ENCODE results near the gene MUC6. TPM values are rescaled to one million over a fixed set of nuclear protein-coding genes. Genes with fewer than 3 reads are reported as not detected.

MUC6 gene
- total RNA-seq, 1 experiment from 2014 or later, result 0.07 TPM

GRCh38 chr11:1015826-1016545 is 20.5 kb downstream of the MUC6 start:
- no TSS peak for BruUV-seq (replicated peaks)

GRCh38 chr11:1015064-1015463 is 21.5 kb downstream of the MUC6 start:
- Histone ChIP-seq H4K20me1 (ENCODE audit: insufficient read depth) (no peaks in the 10 kb centered on the region), H3K27ac (no peak overlapping the region), H3F3A (ENCODE audit: insufficient read depth, low read depth) (no peaks in the 10 kb centered on the region), H3K27me3 (ENCODE audit: insufficient read depth, low read depth) (no peaks in the 10 kb centered on the region), H2AFZ (no peak overlapping the region), H3K4me3 (no peak overlapping the region), H3K79me2 (ENCODE audit: low read depth) (no peaks in the 10 kb centered on the region), H3K9me2 (ENCODE audit: insufficient read depth) (no peaks in the 10 kb centered on the region), H3K4me2 (no peak overlapping the region), H3K36me3 (ENCODE audit: low read depth) (no peaks in the 10 kb centered on the region), H3K4me1 (replicated peaks; ENCODE audit: insufficient read depth) (no peaks in the 10 kb centered on the region), H3K9me3 (ENCODE audit: insufficient read depth, low read depth) (no peaks in the 10 kb centered on the region)
- CTCF ChIA-PET, result no interaction called here
- DNase-seq, result no peak
- BruUV-seq (replicated peaks), result no TSS peak
- TF ChIP-seq CTCF (conservative IDR thresholded peaks at IDR 0.05) (no peak), EZH2 (IDR thresholded peaks at IDR 0.05; ENCODE audit: low read depth) (no peak)
- POLR2A ChIA-PET (ENCODE audit: unreplicated experiment), result no interaction called here
- intact Hi-C loops (cut with micrococcal nuclease; ENCODE audit: unreplicated experiment), result no loop called here

More at GRCh38 chr11:1015826-1016545, 20.5 kb downstream of the MUC6 start:
- POLR2A ChIA-PET (ENCODE audit: unreplicated experiment), result no interaction called here
- Histone ChIP-seq H4K20me1 (ENCODE audit: insufficient read depth) (no peaks in the 10 kb centered on the region), H3K36me3 (ENCODE audit: low read depth) (no peaks in the 10 kb centered on the region), H3K9me2 (ENCODE audit: insufficient read depth) (no peaks in the 10 kb centered on the region), H3K27me3 (ENCODE audit: insufficient read depth, low read depth) (no peaks in the 10 kb centered on the region), H3K4me3 (no peak overlapping the region), H2AFZ (no peak overlapping the region), H3K4me1 (replicated peaks; ENCODE audit: insufficient read depth) (no peaks in the 10 kb centered on the region), H3K79me2 (ENCODE audit: low read depth) (no peaks in the 10 kb centered on the region), H3F3A (ENCODE audit: insufficient read depth, low read depth) (no peaks in the 10 kb centered on the region), H3K4me2 (no peak overlapping the region), H3K27ac (no peak overlapping the region), H3K9me3 (ENCODE audit: insufficient read depth, low read depth) (no peaks in the 10 kb centered on the region)
- intact Hi-C loops (cut with micrococcal nuclease; ENCODE audit: unreplicated experiment), result no loop called here
- CTCF ChIA-PET, result no interaction called here
- TF ChIP-seq EZH2 (IDR thresholded peaks at IDR 0.05; ENCODE audit: low read depth) (no peak), CTCF (conservative IDR thresholded peaks at IDR 0.05) (no peak)
- no peak for DNase-seq

- CTCF ChIA-PET, result no interaction called here
These were observed 22.2 kb downstream of the MUC6 start for GRCh38 chr11:1014276-1014675.

More at GRCh38 chr11:1014276-1014675, 22.2 kb downstream of the MUC6 start:
- POLR2A ChIA-PET (ENCODE audit: unreplicated experiment), result no interaction called here
- Histone ChIP-seq H3K4me3 (no peak overlapping the region), H3K36me3 (ENCODE audit: low read depth) (no peaks in the 10 kb centered on the region), H2AFZ (no peak overlapping the region), H3K9me3 (ENCODE audit: insufficient read depth, low read depth) (no peaks in the 10 kb centered on the region), H3K27ac (no peak overlapping the region), H3K4me1 (replicated peaks; ENCODE audit: insufficient read depth) (no peaks in the 10 kb centered on the region), H4K20me1 (ENCODE audit: insufficient read depth) (no peaks in the 10 kb centered on the region), H3K79me2 (ENCODE audit: low read depth) (no peaks in the 10 kb centered on the region), H3K4me2 (no peak overlapping the region), H3F3A (ENCODE audit: insufficient read depth, low read depth) (no peaks in the 10 kb centered on the region), H3K27me3 (ENCODE audit: insufficient read depth, low read depth) (no peaks in the 10 kb centered on the region), H3K9me2 (ENCODE audit: insufficient read depth) (no peaks in the 10 kb centered on the region)
- TF ChIP-seq CTCF (conservative IDR thresholded peaks at IDR 0.05), result no peak
- no peak for TF ChIP-seq EZH2 (IDR thresholded peaks at IDR 0.05; ENCODE audit: low read depth)
- intact Hi-C loops (cut with micrococcal nuclease; ENCODE audit: unreplicated experiment), result no loop called here
- no peak for DNase-seq
- no TSS peak for BruUV-seq (replicated peaks)
